Prostate gland (tissue), 2 donors: Measurements from ENCODE around the gene KRTAP5-11.

Experiments used
- POLR2A ChIP-seq: fragments of 450-650 bp; IDR thresholded peaks from one replicate; pipeline ENCODE4 v1.6.1; 2016; ENCODE audit warnings: antibody characterized with exemption, mild to moderate bottlenecking
- POLR2AphosphoS5 ChIP-seq: sonication (generic); formaldehyde crosslinking; IDR thresholded peaks from one replicate; pipeline ENCODE4 v1.6.1; 2017; ENCODE audit warnings: antibody characterized with exemption
- TF ChIP-seq, protein P1 (sequence below), 4 experiments: fragments of 200-600 bp in 2 of 4; fragments of 450-650 bp in 2 of 4; sonication (generic) in 2 of 4; IDR thresholded peaks; 1 replicate in 3 of 4; 2 replicates in 1 of 4; pipeline ENCODE4 v1.5.1; 2016 to 2019; ENCODE audit warnings: antibody characterized with exemption in 4 of 4, mild to moderate bottlenecking in 2 of 4, moderate library complexity in 2 of 4

DNA sequence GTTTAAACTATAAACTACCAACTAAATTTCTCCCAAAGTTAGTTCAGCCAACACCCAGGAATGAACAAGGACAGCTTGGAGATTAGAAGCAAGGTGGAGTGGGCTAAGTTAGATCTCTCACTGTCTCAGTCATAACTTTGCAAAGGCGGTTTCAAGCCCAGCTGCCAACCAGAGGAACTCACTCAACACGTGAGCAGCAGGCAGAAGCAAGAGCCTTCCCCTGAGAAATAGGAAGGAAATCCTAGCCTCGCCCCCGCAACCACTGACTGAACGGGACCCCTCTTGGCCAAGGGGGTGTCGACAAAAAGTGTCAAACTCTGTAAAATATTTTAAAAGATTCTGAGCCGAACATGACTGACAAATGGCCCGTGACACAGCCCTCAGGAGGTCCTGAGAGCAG lies 38.8 kb downstream of the KRTAP5-11 start:
- TF ChIP-seq, protein P1, sequence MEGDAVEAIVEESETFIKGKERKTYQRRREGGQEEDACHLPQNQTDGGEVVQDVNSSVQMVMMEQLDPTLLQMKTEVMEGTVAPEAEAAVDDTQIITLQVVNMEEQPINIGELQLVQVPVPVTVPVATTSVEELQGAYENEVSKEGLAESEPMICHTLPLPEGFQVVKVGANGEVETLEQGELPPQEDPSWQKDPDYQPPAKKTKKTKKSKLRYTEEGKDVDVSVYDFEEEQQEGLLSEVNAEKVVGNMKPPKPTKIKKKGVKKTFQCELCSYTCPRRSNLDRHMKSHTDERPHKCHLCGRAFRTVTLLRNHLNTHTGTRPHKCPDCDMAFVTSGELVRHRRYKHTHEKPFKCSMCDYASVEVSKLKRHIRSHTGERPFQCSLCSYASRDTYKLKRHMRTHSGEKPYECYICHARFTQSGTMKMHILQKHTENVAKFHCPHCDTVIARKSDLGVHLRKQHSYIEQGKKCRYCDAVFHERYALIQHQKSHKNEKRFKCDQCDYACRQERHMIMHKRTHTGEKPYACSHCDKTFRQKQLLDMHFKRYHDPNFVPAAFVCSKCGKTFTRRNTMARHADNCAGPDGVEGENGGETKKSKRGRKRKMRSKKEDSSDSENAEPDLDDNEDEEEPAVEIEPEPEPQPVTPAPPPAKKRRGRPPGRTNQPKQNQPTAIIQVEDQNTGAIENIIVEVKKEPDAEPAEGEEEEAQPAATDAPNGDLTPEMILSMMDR (IDR thresholded peaks at IDR 0.05): no peak
- TF ChIP-seq POLR2AphosphoS5 (no peak), POLR2A (no peak)
